GM21529 (cell line): ENCODE measurements around the gene CREB3L2.

Experiments used
- ATAC-seq: cut with Tn5 transposase; IDR thresholded peaks from one replicate; pipeline ENCODE4 v1.9.1; 2021; ENCODE audit not compliant: unreplicated experiment

The CREB3L2 gene

DNA sequence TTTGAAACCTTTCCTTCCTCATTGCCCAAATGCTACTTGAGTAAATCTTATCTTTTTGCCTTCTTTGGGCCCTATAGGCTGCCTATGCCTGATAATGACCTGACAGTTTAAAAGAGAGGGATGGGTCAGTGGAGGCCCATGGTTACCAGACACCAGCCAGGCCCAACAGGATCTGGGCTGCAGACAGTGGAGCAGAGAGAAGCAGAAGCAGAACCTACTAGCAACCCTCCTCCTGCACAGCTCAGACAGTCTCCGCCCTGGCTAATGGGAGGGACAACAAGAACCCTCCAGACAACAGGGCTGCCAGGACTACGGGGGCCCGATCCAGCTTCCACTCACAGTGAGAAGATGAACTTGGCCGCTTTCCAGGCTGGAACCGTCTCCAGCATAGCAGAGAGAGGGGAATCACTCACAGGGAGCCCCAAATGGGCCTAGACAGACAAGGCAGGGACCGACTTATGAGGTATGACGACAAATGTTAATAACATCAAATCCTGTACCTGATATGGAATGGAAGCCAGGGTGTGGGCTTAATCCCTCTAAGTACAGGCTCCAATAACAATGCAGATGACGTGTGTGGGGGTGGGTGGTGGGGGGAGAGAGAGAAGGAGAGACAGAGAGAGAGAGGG is 123.4 kb downstream of the CREB3L2 start:
- no peak for ATAC-seq

DNA sequence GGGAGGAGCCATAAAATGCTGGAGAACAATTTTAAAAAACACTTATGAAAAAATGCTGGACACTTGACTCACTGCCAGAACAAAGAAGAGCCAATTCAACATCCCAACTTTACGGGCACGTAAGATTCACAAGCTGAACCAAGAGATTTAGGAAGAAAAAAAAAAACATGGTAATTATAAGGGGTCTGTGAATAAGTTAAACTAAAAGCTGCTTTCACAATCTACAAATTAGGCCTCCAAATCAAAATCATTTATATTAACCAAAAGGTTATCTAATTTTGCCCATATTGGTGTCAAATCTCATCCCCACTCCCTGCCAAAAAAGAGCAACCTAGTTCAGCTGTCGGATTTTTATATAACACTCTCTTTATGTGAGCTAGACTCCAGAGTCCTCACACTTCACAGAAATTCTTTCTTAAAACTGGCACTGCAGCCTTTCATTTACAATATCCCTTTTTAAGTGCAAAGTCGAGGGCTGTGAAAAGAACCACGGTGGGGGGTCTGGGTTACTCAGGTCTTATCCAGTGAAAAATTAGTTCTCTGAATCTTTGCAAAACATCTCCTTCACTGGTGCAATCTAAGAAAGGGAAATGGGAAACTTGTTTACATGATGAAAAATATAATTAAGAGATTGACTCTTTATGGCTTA is 124.7 kb downstream of the CREB3L2 start:
- ATAC-seq = no peak

GRCh38 chr7:137875746-137876145 is 126.1 kb downstream of the CREB3L2 start:
- no peak for ATAC-seq

DNA sequence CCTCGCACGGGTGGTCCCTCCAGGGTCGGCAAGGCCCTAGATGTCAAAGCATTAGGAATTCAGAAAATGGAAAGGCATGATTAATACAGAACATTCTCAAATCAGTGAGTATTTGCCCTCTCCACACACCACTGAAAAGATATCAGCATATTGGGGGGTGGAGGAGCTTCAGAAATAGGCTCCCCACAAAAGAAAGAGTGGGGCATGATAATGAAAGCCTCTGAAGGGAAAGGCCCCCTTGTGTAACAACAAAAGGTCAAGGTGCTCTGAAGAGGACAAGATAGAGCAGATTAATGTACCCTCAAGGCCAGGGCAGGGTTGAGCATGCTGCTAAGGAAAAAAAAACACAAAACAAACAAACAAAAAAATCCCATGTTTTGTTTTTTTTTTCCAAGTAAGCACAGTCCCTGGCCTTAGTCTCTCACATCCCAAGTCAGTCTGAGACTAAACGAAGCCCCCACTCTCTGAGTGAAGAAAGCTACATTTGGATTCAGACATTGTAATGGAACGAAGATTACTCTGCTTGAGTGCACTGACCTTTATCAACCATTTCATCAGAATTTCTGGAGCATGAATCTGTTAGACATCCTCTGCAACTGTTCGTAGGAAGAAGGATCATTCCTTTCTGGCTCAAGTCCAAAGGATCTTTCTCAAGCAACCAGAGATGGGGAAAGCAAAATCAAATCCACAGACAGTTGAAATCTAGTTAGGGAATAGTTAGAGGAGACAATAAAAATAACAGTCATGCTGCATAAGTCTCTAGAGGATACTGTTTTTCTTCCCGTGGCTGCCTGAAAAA is 127.7 kb downstream of the CREB3L2 start:
- ATAC-seq = no peak

DNA sequence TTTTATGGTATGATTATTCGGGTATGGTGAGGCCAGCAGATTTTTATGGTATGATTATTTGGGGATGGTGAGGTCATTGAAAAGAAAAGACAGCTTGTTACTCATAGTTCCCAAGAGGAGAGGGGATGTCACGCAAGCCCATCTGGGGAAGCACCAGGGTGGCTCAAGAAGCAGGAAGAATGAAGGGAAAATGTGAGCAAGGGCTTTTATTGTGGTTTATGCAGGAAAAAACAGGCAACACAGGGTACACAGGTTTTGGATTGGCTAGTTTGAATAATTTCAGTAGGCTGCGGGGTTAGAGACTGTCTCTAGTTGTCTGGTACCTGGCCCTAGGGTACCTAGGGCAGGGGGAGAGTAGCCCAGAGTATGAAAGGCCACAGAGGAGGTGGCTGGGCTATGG is 128.4 kb downstream of the CREB3L2 start:
- peak; percentile 44 for ATAC-seq

- no peak for ATAC-seq
Observed at GRCh38 chr7:137871170-137871915, 130.5 kb downstream of the CREB3L2 start.

DNA sequence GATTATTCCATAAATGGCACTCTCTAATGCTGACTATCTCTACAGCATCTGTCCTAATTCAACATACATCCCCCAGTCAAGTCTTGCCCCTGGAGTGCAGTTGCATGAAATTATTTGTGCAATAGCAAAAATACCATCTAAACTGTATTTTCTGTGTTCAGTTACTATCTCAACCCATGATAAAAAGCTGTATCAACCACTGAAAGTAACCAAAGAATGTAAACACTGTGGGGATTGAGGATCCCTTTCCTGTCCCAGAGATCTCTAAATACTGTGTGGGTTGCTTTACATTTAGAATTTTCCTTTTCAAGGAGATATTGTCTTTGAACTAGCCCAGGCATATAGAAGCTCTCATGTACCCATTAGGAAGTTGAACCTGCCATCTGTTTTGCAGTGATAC is 131.2 kb downstream of the CREB3L2 start:
- no peak for ATAC-seq

DNA sequence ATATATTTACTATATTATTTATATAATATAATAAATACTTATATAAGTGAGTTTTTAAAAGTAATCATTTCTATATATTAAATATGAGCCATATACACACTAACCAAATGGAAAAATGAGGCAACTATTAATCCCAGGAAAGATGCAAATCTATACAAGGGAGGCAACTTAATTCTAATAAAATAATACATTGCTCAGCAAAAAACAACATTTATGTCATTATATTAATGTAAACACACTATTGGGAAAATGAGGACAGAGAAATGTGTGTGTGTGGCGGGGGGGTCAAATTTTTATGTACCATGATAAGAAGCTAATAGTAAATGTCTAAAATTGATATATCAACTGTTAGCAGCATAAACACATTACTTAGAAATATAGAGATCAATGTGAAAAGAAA is 131.8 kb downstream of the CREB3L2 start:
- ATAC-seq = no peak

GRCh38 chr7:137869260-137869659 is 132.6 kb downstream of the CREB3L2 start:
- no peak for ATAC-seq

GRCh38 chr7:137867289-137867688 is 134.6 kb downstream of the CREB3L2 start:
- no peak for ATAC-seq

DNA sequence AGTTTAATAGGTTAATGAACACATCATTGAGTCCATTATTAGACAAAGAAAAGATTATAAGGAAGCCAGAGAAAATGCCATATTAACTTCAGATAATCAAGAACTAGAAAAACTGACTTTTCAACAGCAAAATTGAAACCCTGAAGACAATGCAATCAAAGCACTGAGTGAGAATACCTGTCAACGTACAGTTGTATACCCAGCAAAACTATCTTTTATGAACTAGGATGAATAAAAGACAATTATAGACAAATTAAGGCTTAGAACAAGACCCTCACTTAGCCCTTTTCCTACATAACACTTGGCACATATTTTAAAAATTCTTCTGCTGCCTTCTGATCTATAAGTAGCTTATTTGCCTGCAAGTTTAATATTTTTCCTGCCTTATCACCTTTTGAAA is 136.1 kb downstream of the CREB3L2 start:
- no peak for ATAC-seq

DNA sequence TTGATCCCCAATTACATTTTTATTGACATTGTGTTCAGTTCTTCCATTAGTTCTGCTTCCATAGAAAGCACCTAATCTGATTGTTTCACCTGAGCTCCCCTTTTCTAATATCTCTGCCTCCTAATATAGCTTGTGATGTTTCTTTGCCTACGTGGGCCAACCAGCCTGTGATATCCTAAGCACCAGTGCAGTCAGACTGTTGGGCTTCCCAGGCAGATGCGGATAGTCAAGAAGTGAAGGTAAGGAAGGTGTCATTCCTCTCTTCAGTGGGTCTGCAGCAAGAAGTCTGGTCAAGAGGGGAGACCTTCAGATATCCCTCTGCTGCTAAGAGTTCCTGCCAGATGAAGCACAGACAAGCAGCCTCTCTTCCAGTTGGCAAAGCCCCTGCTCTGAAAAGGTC is 138.9 kb downstream of the CREB3L2 start:
- ATAC-seq = no peak

DNA sequence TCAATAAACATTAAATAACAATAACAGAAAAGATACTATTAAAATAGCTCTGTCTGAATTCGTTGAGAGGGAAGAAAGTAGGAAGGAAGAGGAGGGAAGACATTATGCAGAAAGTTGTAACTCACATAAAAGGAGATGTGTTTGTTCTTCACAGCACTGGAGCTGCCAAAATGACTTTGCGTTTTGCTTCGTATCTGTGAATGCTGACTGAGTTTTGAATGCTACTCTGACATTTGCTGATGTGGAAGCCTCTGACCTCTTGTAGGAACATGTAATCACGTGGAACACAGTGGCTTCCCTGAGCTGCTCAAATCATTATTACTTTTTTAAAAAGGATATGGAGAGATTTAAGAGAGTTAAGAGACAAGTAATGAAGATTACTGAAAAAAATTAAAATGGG is 139.5 kb downstream of the CREB3L2 start:
- ATAC-seq = no peak

DNA sequence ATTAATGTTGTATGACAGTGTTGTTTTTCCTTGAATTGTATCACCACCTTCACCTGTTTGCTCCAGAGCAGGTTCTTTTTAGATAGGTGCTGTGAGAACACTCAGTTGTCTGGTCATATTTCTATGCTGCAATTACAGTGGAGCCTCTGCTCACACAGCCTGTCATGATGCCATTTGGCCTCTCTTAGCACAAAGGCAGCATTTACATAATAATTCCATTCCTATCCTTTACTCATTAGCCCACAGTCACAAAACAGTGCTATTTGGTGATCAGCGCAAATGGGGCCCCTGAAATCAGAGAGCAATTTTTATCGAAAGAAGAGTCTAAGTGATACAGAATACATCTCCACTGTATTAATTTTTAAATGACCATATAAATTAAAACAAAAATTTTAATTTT is 141.3 kb downstream of the CREB3L2 start:
- no peak for ATAC-seq

DNA sequence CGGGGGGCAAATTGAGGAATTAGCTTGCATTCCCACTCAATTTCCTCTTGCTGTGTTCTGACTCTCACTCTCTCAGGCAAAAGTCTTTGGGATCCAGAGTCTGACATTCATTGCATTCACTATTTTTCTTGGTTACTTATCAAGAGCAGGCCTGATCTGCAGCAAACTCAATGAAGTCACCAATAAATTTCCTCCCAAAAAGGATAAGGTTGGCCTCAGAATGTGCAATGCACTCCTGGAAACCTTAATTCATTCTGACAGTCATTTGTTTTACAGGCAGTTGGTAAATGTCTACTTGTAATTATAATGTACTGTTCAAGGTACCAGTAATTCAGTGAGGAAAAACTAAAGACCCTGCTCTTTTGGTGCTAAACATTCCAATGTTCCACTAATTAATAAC is 148.8 kb downstream of the CREB3L2 start:
- ATAC-seq = no peak

DNA sequence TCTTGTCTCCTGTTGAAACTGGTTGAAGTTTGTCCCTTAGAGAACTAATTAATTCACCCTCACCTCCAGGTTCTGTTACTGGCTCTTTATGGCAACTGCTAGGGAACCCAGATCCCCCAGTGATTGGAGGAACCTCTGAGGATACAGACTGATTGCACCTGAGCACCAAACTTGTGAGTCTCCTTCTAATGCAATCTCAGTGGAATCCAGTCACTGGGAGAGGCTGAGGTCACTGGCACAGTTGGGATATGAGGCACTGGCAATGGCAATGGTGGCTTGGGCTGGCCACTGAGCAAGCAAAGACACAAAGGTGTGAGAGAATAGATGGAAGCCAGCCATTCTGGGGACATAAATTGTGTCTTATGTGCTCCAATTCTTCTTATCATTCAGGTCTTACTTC is 149.8 kb downstream of the CREB3L2 start:
- no peak for ATAC-seq

GRCh38 chr7:137850972-137851945 is 150.6 kb downstream of the CREB3L2 start:
- no peak for ATAC-seq

GRCh38 chr7:137850571-137850970 is 151.3 kb downstream of the CREB3L2 start:
- ATAC-seq = no peak

- no peak for ATAC-seq
Observed at GRCh38 chr7:137848095-137848494, 153.8 kb downstream of the CREB3L2 start.

- ATAC-seq = no peak
Observed at GRCh38 chr7:137847568-137848050, 154.3 kb downstream of the CREB3L2 start.
